Body of pancreas (tissue), 4 donors: ENCODE measurements around the gene TCTN1. TPM values are rescaled to one million over a fixed set of nuclear protein-coding genes. Genes with fewer than 3 reads are reported as not detected.

Source experiments
- ATAC-seq: fragments of 150-250 bp; one replicate; pipeline ENCODE4 v1.9.1; 2016
- DNase-seq, 4 donors: peaks; one replicate each; pipeline ENCODE4 v3.0.0-alpha.2; 2019
- H3K27ac ChIP-seq, 4 donors: fragments of 200-600 bp; sonication (generic); 1 replicate in 3 of 4; 2 replicates in 1 of 4; pipeline versions ENCODE4 v1.5.1 to v1.6.1; 2016 to 2019; ENCODE audit warnings: mild to moderate bottlenecking in 1 of 4, mixed read lengths in 1 of 4, moderate library complexity in 1 of 4
- H3K27me3 ChIP-seq, 2 donors: fragments of 200-600 bp; sonication (generic); one replicate each; pipeline ENCODE4 v1.6.0; 2016; ENCODE audit warnings: mild to moderate bottlenecking in 1 of 2
- H3K36me3 ChIP-seq, 2 donors: fragments of 200-600 bp; sonication (generic); replicated peaks in 1 of 2; 2 replicates each; pipeline ENCODE4 v1.5.1; 2016; ENCODE audit warnings: low read depth in 2 of 2; ENCODE audit not compliant: insufficient read depth in 1 of 2
- H3K4me1 ChIP-seq: fragments of 200-600 bp; sonication (generic); one replicate; pipeline ENCODE4 v1.6.0; 2016
- H3K4me3 ChIP-seq, 2 donors: fragments of 200-600 bp; sonication (generic); 1 replicate in 1 of 2; 2 replicates in 1 of 2; pipeline ENCODE4 v1.5.1; 2016 to 2019
- H3K9me3 ChIP-seq, 3 donors: fragments of 200-600 bp; sonication (generic); 1 replicate in 2 of 3; 2 replicates in 1 of 3; pipeline ENCODE4 v1.5.1; 2016
- CTCF ChIP-seq, 7 experiments: fragments of 450-650 bp in 4 of 7; fragments of 200-600 bp in 3 of 7; sonication (generic) in 3 of 7; IDR thresholded peaks; one replicate each; pipeline ENCODE4 v1.5.1; 2016 to 2019; ENCODE audit warnings: antibody characterized with exemption in 7 of 7
- POLR2A ChIP-seq, 3 donors: fragments of 450-650 bp; IDR thresholded peaks; one replicate each; pipeline ENCODE4 v1.6.1; 2016; ENCODE audit warnings: antibody characterized with exemption in 3 of 3, mild to moderate bottlenecking in 2 of 3
- WGBS, 2 donors: methylation state at CpG; one replicate each; pipeline ENCODE4 v1.1.5; 2017; 5-methylcytosine and 5-hydroxymethylcytosine counted together
- intact Hi-C: fragments of 100-400 bp; cut with DNase I; formaldehyde crosslinking; loops from one replicate; pipeline ENCODE4 v1.15.1; 2023
- total RNA-seq, 2 donors: library from RNA; depleted of rRNA; stranded (reverse); fragments of >200 nt; gene quantifications; one replicate each; pipeline ENCODE4 v1.1.0, GENCODE V29; 2016

TCTN1 gene
- total RNA-seq, 2 donors from 2014 or later, result 54.7 to 95.6 TPM

GRCh38 chr12:110658242-110658641 is 44.3 kb downstream of the TCTN1 start:
- TF ChIP-seq POLR2A (IDR thresholded peaks at IDR 0.05), result no peak
- TF ChIP-seq CTCF (IDR thresholded peaks at IDR 0.05), result no peak

GRCh38 chr12:110658878-110659277 is 44.9 kb downstream of the TCTN1 start:
- Histone ChIP-seq H3K27me3 (no peaks in the 10 kb centered on the region), H3K9me3 (no peaks in the 10 kb centered on the region), H3K27ac (no peak overlapping the region), H3K4me1 (no peaks in the 10 kb centered on the region), H3K36me3 (no peaks in the 10 kb centered on the region), H3K4me3 (no peak overlapping the region)
- 70 to 82% methylated on average over 3 of the region's 3 CpGs for WGBS, 2 donors
- ATAC-seq, result no peak
- intact Hi-C loops, result no loop called here
- TF ChIP-seq POLR2A (IDR thresholded peaks at IDR 0.05) (no peak), CTCF (IDR thresholded peaks at IDR 0.05) (no peak)
- no peak for DNase-seq

More at GRCh38 chr12:110658242-110658641, 44.3 kb downstream of the TCTN1 start:
- no peak overlapping the region for H3K27ac ChIP-seq
- no peaks in the 10 kb centered on the region for H3K9me3 ChIP-seq
- no peaks in the 10 kb centered on the region for H3K36me3 ChIP-seq
- WGBS, 2 donors, result 62 to 66% methylated on average over 9 of the region's 9 CpGs
- H3K4me3 ChIP-seq, result no peak overlapping the region
- no peaks in the 10 kb centered on the region for H3K4me1 ChIP-seq
- ATAC-seq, result no peak
- DNase-seq, result no peak
- H3K27me3 ChIP-seq, result no peaks in the 10 kb centered on the region
- intact Hi-C loops, result no loop called here

GRCh38 chr12:110661337-110661972 is 47.5 kb downstream of the TCTN1 start:
- H3K36me3 ChIP-seq, result no peaks in the 10 kb centered on the region
- 59 to 71% methylated on average over 16 to 18 of the region's 23 CpGs for WGBS, 2 donors
- intact Hi-C loops, result no loop called here
- no peak overlapping the region for H3K4me3 ChIP-seq
- peak in 2 of 4 donors; percentile 21 to 26 for DNase-seq
- H3K27me3 ChIP-seq, result no peaks in the 10 kb centered on the region
- H3K9me3 ChIP-seq, result no peaks in the 10 kb centered on the region
- H3K4me1 ChIP-seq, result no peaks in the 10 kb centered on the region
- TF ChIP-seq CTCF (IDR thresholded peaks at IDR 0.05) (no peak), POLR2A (IDR thresholded peaks at IDR 0.05) (no peak)
- ATAC-seq, result no peak
- no peak overlapping the region for H3K27ac ChIP-seq

DNA sequence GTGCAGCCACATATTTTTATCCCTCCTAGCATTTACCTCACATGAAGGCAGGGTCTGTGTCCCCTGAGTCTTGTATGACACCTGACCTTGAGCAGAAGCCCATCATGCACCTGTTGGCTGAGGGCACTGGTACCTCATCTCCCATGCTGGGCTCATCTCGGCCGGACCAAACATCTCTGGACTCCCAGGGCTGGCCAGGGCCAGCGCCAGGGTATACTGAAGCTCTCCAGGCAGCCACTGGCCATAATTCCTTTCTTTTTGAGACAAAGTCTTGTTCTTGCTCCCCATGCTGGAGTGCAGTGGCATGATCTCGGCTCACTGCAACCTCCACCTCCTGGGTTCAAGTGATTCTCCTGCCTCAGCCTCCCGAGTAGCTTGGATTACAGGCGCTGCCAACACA is 53.0 kb downstream of the TCTN1 start:
- TF ChIP-seq CTCF (IDR thresholded peaks at IDR 0.05) (no peak), POLR2A (IDR thresholded peaks at IDR 0.05) (no peak)
- DNase-seq (no peak), ATAC-seq (no peak)
- no peaks in the 10 kb centered on the region for H3K4me1 ChIP-seq
- no peak overlapping the region for H3K4me3 ChIP-seq
- intact Hi-C loops, result no loop called here
- no peaks in the 10 kb centered on the region for H3K36me3 ChIP-seq
- H3K27ac ChIP-seq, result no peak overlapping the region
- no peaks in the 10 kb centered on the region for H3K27me3 ChIP-seq
- H3K9me3 ChIP-seq, result no peaks in the 10 kb centered on the region
- 89 to 91% methylated on average over 6 of the region's 6 CpGs for WGBS, 2 donors

DNA sequence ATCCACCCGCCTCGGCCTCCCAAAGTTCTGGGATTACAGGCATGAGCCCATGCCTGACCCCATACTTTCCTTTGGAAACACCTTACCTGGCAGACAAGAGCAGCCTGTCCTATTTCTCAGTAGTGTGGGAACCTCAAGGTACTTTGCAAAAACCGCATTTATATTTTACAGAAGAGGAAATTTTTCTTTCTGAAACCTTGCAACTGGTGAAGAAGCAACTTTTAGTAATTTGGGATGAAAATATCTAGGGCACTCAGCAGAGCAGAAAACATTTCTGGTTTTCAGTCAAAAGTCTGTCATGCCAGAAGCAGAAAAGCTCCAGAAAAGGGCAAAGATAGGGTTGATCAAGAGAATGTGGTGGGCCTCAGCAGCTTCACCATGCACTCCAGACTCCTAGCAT is 53.7 kb downstream of the TCTN1 start:
- Histone ChIP-seq H3K4me1 (no peaks in the 10 kb centered on the region), H3K4me3 (no peak overlapping the region), H3K36me3 (no peaks in the 10 kb centered on the region), H3K27ac (no peak overlapping the region), H3K9me3 (no peaks in the 10 kb centered on the region), H3K27me3 (no peaks in the 10 kb centered on the region)
- TF ChIP-seq POLR2A (IDR thresholded peaks at IDR 0.05) (no peak), CTCF (IDR thresholded peaks at IDR 0.05) (no peak)
- DNase-seq, result no peak
- WGBS, 2 donors, result 80 to 91% methylated on average over 3 of the region's 3 CpGs
- ATAC-seq, result no peak
- intact Hi-C loops, result no loop called here
